Loucy (cell line): ENCODE results near the gene ZCCHC2.

ENCODE experiments used
- H2AFZ ChIP-seq: fragments of 200-600 bp; sonication (generic); 2 replicates; pipeline ENCODE4 v1.6.0; 2016; ENCODE audit warnings: antibody characterized with exemption, mild to moderate bottlenecking, low read length, moderate library complexity
- H3F3A ChIP-seq: fragments of 200-600 bp; 2 replicates; pipeline ENCODE4 v1.6.0; 2016; ENCODE audit warnings: antibody characterized with exemption, low read depth, mild to moderate bottlenecking
- H3K27me3 ChIP-seq: fragments of 200-600 bp; sonication (generic); 2 replicates; pipeline ENCODE4 v1.6.1; 2014; ENCODE audit warnings: low read length, mild to moderate bottlenecking; ENCODE audit not compliant: insufficient read depth, poor library complexity, severe bottlenecking
- H3K36me3 ChIP-seq: fragments of 200-600 bp; sonication (generic); 2 replicates; pipeline ENCODE4 v1.6.1; 2016; ENCODE audit warnings: low read length; ENCODE audit not compliant: insufficient read depth
- H3K4me1 ChIP-seq: fragments of 200-600 bp; sonication (generic); 2 replicates; pipeline ENCODE4 v1.5.1; 2014; ENCODE audit warnings: low read length, mild to moderate bottlenecking; ENCODE audit not compliant: insufficient read depth, poor library complexity, severe bottlenecking
- H3K4me2 ChIP-seq: fragments of 200-600 bp; sonication (generic); 2 replicates; pipeline ENCODE4 v1.6.0; 2014; ENCODE audit warnings: antibody characterized with exemption, low read length, low read depth, mild to moderate bottlenecking; ENCODE audit not compliant: poor library complexity, severe bottlenecking
- H3K4me3 ChIP-seq: fragments of 200-600 bp; sonication (generic); 2 replicates; pipeline ENCODE4 v1.5.1; 2014; ENCODE audit warnings: low read length, mild to moderate bottlenecking, mixed read lengths; ENCODE audit not compliant: poor library complexity, severe bottlenecking
- H3K79me2 ChIP-seq: fragments of 200-600 bp; sonication (generic); 2 replicates; pipeline ENCODE4 v1.6.1; 2014; ENCODE audit warnings: low read length; ENCODE audit not compliant: insufficient read depth
- H3K9ac ChIP-seq: fragments of 200-600 bp; sonication (generic); 2 replicates; pipeline ENCODE4 v1.6.0; 2014; ENCODE audit warnings: mild to moderate bottlenecking, low read depth, low read length, moderate library complexity; ENCODE audit not compliant: poor library complexity, severe bottlenecking
- H3K9me2 ChIP-seq: fragments of 200-600 bp; sonication (generic); replicated peaks from 2 replicates; pipeline ENCODE4 v1.6.1; 2016; ENCODE audit warnings: low read depth, low read length, mixed read lengths
- H3K9me3 ChIP-seq: fragments of 200-600 bp; sonication (generic); 2 replicates; pipeline ENCODE4 v1.6.1; 2014; ENCODE audit warnings: mild to moderate bottlenecking, antibody characterized with exemption, low read length, low read depth; ENCODE audit not compliant: insufficient read depth
- H4K20me1 ChIP-seq: fragments of 200-600 bp; sonication (generic); 2 replicates; pipeline ENCODE4 v1.6.0; 2014; ENCODE audit warnings: antibody characterized with exemption, low read length, mild to moderate bottlenecking; ENCODE audit not compliant: insufficient read depth, poor library complexity, severe bottlenecking
- EZH2phosphoT487 ChIP-seq: fragments of 200-600 bp; IDR thresholded peaks from 2 replicates; pipeline ENCODE4 v1.6.1; 2018; ENCODE audit warnings: antibody characterized with exemption, mild to moderate bottlenecking, moderate library complexity, borderline replicate concordance
- TF ChIP-seq, protein P1 (sequence below): fragments of 200-600 bp; sonication (generic); conservative IDR thresholded peaks from 2 replicates; pipeline ENCODE4 v1.5.1; 2014; ENCODE audit warnings: mild to moderate bottlenecking, antibody characterized with exemption, low read length

ZCCHC2 gene

DNA sequence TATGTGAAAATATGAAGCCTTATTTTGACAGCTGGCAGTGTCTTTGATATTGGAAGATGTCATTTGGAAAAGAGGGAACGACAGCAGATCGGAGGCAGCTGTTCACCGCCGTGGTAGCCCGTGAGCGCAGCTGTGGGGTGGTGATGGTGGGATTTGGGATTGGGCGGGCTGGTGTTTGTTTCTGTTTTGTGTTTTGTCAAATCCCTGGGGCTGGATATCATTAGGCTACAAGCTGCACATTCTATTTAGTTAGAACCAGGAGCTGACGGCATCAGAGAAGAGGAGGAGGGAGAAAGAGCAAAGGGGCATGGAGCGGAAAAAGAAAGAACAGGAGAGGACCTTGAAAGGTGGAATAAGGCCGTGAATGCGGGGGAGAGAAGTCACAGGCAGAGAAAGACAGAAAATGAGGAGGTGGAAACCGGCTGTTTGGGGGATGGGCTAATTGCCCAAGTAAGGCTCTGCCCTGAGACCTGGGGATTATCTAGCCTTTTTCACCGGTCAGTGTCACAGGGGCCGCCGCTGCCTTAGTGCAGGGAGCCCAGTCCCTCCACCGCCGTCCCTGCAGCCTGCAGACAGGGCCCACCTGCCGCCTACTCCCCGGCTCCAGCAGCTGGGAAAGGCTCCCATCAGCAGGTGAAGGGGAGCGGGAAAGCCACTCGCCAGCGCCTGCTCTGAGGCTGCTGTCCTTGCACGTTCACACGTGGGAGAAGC lies 88.0 kb downstream of the ZCCHC2 start:
- Histone ChIP-seq H3K4me1 (no peaks in the 10 kb centered on the region), H3K4me2 (no peak overlapping the region), H3K9me3 (no peaks in the 10 kb centered on the region), H3K27me3 (no peaks in the 10 kb centered on the region), H2AFZ (no peak overlapping the region), H3K9ac (no peak overlapping the region), H4K20me1 (no peaks in the 10 kb centered on the region), H3K79me2 (no peaks in the 10 kb centered on the region), H3F3A (no peaks in the 10 kb centered on the region), H3K9me2 (no peaks in the 10 kb centered on the region), H3K36me3 (no peaks in the 10 kb centered on the region), H3K4me3 (no peak overlapping the region)
- TF ChIP-seq, protein P1, sequence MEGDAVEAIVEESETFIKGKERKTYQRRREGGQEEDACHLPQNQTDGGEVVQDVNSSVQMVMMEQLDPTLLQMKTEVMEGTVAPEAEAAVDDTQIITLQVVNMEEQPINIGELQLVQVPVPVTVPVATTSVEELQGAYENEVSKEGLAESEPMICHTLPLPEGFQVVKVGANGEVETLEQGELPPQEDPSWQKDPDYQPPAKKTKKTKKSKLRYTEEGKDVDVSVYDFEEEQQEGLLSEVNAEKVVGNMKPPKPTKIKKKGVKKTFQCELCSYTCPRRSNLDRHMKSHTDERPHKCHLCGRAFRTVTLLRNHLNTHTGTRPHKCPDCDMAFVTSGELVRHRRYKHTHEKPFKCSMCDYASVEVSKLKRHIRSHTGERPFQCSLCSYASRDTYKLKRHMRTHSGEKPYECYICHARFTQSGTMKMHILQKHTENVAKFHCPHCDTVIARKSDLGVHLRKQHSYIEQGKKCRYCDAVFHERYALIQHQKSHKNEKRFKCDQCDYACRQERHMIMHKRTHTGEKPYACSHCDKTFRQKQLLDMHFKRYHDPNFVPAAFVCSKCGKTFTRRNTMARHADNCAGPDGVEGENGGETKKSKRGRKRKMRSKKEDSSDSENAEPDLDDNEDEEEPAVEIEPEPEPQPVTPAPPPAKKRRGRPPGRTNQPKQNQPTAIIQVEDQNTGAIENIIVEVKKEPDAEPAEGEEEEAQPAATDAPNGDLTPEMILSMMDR: no peak
- TF ChIP-seq EZH2phosphoT487: no peak

DNA sequence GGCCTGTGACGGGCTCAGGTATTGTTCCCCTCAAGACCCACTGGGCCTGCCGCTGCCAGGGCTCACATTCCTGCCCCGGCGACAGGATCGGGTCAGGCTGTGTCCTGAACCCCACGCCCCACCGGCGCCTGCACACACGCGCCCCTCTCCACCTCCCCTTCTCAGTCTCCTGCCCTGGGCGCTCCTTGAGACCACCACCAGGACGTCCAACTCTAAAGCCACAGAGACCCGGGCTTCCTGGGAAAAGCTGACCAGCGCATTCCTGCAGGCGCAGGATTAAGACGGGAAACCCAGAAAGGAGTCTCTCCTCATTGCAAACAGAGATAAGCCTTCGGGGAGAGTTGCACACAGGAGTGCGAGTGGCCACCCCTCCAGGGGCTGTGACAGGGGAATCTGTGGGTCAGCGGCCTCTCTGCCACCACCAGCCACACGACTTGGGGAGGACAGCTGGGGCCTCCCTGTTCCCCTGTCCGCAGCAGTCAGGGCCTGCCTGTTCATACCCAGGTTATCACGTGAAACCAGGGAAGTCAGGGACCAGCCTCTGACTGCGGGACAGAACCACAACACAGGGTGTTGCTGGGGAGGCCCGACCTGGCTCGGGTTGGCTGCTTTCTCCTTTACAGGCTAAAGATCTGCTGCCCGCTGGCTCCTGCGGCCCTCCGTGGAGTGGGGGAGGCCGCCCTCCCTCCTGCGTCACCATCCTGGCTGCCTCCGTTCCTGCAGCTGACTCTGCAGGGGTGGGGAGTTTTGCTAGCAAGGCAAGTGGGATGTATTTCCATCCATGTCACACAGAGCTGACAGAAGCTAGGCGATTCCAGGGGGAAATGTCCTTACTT lies 88.8 kb downstream of the ZCCHC2 start:
- no peaks in the 10 kb centered on the region for H3K79me2 ChIP-seq
- no peaks in the 10 kb centered on the region for H3K9me3 ChIP-seq
- H4K20me1 ChIP-seq: no peaks in the 10 kb centered on the region
- no peaks in the 10 kb centered on the region for H3K9me2 ChIP-seq
- no peaks in the 10 kb centered on the region for H3K27me3 ChIP-seq
- no peak for TF ChIP-seq EZH2phosphoT487
- TF ChIP-seq, protein P1: no peak
- no peak overlapping the region for H3K4me3 ChIP-seq
- H3F3A ChIP-seq: no peaks in the 10 kb centered on the region
- H3K36me3 ChIP-seq: no peaks in the 10 kb centered on the region
- no peak overlapping the region for H3K4me2 ChIP-seq
- no peak overlapping the region for H2AFZ ChIP-seq
- H3K9ac ChIP-seq: no peak overlapping the region
- no peaks in the 10 kb centered on the region for H3K4me1 ChIP-seq

DNA sequence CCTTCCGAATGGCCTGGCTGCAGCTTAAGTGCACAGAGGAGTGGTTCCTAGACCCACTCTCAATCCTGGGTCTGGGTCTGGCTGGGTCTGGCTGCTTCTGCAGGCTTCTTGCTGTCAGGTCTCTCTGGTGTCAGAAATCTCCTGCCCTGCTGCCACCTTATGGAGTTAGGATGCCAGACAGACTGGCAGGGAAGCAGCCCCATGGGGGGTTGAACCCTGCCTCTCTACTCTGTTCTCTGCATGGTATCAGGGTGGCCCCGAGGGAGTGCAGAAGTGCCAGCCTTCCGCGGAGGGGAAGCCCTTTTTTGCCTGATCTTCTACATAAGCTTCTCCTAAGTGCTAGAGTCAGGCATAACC lies 89.4 kb downstream of the ZCCHC2 start:
- Histone ChIP-seq H3K79me2 (no peaks in the 10 kb centered on the region), H3K4me3 (no peak overlapping the region), H3F3A (no peaks in the 10 kb centered on the region), H3K9me2 (no peaks in the 10 kb centered on the region), H3K9me3 (no peaks in the 10 kb centered on the region), H3K36me3 (no peaks in the 10 kb centered on the region), H3K9ac (no peak overlapping the region), H4K20me1 (no peaks in the 10 kb centered on the region), H3K4me1 (no peaks in the 10 kb centered on the region), H3K4me2 (no peak overlapping the region), H2AFZ (no peak overlapping the region), H3K27me3 (no peaks in the 10 kb centered on the region)
- TF ChIP-seq, protein P1: no peak
- no peak for TF ChIP-seq EZH2phosphoT487
